C4-2B (cell line): ENCODE data around the gene FA2H.

Source experiments
- H3K27ac ChIP-seq: fragments of 450-650 bp; 2 replicates; pipeline ENCODE4 v1.5.1; 2017
- CTCF ChIP-seq: fragments of 450-650 bp; conservative IDR thresholded peaks from 2 replicates; pipeline ENCODE4 v1.5.1; 2017; ENCODE audit warnings: mild to moderate bottlenecking
- ZFX ChIP-seq: fragments of 450-650 bp; IDR thresholded peaks from 2 replicates; pipeline ENCODE4 v1.6.1; 2017

Gene FA2H

GRCh38 chr16:74776926-74777325 is 2.3 kb upstream of the FA2H start:
- no peak overlapping the region for H3K27ac ChIP-seq
- TF ChIP-seq CTCF (no peak), ZFX (no peak)

GRCh38 chr16:74775255-74775654 is 635 bp upstream of the FA2H start:
- TF ChIP-seq ZFX: no peak
- TF ChIP-seq CTCF: no peak
- peak overlapping the region; percentile 34; the same call in 1 of the 2 replicates for H3K27ac ChIP-seq

- TF ChIP-seq CTCF (no peak), ZFX (no peak)
- peak overlapping the region; percentile 34; the same call in 1 of the 2 replicates for H3K27ac ChIP-seq
Observed at GRCh38 chr16:74773446-74774222, 986 bp downstream of the FA2H start.

GRCh38 chr16:74771656-74772315 is 2.8 kb downstream of the FA2H start:
- TF ChIP-seq ZFX: no peak
- TF ChIP-seq CTCF: no peak
- no peak overlapping the region for H3K27ac ChIP-seq

GRCh38 chr16:74770831-74771526 is 3.6 kb downstream of the FA2H start:
- no peak overlapping the region for H3K27ac ChIP-seq
- TF ChIP-seq CTCF (no peak), ZFX (no peak)

GRCh38 chr16:74769586-74770190 is 4.9 kb downstream of the FA2H start:
- TF ChIP-seq ZFX (no peak), CTCF (no peak)
- H3K27ac ChIP-seq: no peak overlapping the region
